GM19324 (cell line): ENCODE measurements around the gene LHPP.

Source experiments
- ATAC-seq: cut with Tn5 transposase; IDR thresholded peaks from one replicate; pipeline ENCODE4 v1.9.1; 2021; ENCODE audit warnings: mild to moderate bottlenecking, moderate library complexity; ENCODE audit not compliant: unreplicated experiment, low FRiP score

Gene LHPP

DNA sequence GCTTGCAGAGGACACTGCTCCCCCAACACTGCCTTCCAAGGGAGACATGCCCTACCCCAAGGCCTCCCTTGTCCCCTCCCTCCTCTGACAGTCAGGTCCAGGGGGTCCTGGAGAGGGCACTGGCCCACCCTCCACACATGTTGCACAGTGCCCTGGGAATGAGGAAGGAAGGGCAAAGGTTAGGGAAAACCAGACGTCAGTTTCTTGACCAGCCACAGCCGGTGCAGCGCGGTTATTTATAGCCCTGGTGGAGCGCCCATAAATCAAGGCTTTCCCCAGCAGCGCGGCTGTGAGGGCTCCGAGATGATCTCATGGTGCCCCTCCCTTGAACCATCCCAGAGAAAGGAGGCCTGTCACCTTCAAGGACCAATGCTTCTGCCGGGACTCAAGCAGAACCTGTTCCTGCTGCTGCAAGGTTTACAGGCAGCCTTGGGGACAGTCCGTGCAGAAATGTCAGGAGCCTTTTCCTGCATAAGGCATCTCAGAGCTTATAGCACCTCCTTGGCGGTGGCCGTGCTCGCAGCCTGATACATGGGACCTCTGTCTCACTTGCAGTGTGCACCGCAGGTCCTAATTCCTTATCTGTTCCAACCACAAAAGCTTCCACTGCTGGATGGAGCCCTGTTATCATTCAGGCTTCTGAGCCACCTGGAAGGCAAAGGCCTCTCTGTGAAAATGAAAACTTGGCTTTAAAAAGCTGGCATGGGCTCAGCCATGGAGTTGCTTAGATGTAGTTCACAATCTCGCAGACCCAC lies 127.3 kb downstream of the LHPP start:
- no peak for ATAC-seq

DNA sequence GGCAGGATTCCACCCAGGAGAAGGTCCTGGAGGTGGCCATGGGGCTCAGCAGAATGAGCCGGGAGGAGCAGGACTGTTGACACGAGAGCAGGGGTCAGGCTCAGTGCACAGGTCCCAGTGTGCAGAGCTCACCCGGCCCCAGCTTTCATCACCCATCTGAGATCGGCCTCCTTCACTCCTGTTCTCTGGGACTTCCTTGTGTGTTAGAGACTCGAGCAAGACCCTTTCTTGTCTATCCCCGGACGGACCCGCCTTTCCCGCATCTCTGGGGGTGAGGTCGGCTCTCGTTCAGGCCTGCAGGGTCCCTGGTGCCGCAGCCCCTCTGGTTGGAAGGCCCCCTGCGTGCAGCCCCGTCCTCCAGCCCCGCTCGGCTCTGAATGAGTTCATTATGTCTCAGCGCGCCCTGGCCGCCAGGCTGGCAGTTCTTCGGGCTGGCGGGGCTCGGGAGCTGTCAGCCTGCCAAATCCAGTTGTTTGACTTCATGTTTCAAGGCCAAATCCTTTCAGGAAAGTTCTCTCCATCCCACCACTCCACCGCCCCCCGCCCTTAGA lies 127.9 kb downstream of the LHPP start:
- ATAC-seq = no peak

DNA sequence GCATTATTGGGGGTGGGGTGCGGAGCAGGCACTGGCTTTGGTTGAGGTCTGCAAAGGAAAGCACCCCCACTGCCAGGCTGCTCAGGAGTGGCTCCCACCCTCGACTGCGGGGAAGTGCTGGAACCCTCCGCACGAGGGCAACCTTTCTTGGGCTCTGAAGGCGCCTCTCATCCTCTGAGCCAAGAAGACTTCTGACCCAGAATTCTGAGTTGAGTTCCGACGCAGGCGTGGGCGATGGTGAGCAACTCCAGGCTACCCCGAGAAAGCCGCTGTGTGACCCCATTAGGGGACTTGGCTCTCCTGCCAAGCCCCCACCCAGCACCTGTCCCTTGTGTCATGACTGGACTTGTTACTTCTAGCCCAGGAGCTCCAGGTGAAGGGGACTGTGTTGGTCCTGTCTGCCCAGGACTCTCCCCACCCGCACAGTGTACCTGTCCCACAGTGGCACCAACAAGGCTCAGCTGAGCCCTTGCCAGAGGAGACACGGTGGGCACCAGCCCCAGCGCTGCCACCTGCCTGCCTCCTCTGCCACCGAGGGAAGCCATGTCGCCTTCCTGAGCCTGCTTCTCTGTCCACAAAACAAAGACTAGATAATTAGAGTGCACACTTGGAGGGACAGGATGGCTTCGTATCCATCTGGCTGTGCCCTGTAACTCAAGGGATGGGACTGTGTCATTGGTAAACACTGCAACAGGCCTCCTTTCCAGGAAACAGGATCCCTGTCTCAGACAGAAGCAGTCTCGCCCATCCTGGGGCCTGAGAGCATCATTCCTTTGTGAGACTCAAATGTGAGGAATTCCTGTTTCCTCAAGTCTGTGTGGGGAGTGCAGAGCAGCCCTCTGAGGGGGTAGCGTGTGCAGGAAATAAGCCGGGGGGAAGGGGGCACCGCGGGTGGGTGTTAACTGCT lies 128.8 kb downstream of the LHPP start:
- ATAC-seq = no peak

DNA sequence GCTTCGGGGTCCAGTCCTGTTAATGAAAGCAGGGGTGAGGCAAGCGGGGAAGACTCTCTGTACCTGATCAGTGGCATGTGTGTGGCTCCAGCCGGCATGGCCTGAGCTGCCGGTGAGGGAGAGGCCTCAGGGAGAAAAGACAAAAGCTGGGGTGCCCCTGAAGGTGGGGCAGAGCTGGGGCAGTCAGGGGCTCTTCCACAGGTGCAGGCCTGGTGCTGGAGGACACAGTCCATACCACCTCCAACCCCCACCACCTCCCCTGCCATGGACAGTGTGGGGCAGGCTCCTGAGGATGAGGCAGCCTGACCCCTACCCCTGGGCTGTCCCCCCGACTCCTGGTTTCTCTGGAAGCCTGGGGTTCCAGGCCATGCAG lies 129.5 kb downstream of the LHPP start:
- ATAC-seq = no peak

DNA sequence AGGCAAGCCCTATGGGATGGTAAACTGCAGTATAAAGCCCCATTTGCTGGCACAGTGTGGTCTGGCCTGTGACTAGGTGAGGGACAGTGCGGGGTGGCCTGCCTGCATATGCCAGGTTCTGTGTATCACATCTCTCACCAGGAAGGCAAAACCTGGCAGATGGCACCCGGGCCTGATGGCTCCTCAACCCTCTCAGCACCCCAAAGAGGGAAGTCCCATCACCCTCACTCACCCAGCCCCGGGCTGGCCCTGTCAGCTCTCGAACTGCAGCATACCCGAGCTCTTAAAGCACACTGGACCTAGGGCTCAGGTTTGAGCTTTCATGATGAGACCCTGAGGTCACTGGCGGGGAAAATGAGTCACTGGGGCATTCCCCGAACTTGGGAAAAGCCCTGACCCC lies 130.5 kb downstream of the LHPP start:
- no peak for ATAC-seq

DNA sequence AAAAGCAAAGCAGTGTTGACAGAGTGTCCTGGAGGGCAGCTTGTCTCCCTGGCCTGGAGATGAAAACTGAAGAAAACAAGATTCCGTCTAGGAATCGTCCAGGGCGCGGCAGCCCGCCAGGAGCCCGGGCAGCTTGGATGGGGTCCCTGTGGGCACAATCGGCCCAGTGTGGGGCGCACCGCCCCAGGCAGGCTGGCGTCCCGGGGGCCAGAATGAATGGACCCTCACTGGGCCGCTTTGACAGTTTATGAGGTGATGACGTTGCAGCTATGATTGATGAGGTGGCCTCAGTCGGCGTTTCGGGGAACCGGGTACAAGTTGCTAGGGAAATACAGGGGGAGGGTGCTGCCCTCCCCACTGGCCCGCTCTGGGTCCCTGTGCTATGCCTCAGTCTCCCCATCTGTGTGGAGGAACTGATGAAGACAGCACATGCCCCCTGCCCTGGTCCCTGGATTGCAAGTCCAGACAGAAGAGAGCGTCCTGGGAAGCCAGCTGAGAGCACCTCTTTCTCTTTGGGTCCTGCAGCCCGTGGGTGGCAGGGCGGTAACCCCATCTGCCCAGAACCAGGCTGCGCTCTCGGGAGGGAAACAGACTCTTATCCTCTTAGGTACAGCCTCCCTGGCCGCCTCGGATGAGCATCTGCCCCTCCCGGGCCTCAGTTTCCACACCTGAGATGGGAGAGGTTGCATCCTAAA lies 131.3 kb downstream of the LHPP start:
- no peak for ATAC-seq

DNA sequence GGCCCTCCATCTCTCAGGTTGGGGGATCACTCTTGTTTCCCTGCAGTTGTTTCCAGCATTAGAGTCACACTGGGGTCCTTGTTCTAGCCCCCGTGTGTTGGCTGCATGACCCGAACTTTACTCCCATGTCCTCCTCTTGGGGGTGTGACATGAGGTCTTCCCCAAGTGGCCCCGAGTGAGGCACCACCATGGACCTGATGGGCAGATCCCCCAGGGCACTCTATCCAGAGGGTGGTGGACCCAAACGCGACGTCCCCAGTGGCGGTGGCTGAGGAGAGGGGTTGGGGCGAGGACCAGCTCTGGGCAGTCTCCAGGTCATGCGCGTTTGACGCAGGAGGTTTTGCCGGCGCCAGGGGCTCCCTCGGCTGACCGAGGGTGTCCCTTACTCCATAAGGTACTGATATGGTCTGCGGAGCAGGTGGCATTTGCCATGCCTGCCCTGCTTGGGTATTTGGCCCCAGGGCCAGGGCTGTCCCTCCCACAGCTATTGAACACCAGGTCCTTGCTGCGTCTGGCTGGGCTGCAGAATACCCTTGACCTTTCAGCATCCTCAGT lies 131.9 kb downstream of the LHPP start:
- ATAC-seq = no peak

DNA sequence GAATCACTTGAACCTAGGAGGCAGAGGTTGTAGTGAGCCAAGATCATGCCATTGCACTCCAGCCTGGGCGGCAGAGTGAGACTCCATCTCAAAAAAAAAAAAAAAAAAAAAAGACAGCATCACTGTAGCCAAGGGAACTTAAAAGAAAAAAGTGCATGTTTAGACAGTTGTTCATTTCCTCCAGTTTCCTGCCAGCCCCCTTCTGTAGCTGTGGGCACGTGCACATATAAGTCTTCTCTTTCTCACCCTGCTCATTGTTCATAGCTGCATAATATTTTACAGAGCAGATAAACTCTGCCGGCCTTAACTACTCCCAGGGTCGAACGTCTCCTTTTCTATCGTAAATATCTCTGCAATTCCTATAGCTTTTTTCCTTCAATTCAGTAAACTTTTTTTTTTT lies 132.6 kb downstream of the LHPP start:
- ATAC-seq = no peak

DNA sequence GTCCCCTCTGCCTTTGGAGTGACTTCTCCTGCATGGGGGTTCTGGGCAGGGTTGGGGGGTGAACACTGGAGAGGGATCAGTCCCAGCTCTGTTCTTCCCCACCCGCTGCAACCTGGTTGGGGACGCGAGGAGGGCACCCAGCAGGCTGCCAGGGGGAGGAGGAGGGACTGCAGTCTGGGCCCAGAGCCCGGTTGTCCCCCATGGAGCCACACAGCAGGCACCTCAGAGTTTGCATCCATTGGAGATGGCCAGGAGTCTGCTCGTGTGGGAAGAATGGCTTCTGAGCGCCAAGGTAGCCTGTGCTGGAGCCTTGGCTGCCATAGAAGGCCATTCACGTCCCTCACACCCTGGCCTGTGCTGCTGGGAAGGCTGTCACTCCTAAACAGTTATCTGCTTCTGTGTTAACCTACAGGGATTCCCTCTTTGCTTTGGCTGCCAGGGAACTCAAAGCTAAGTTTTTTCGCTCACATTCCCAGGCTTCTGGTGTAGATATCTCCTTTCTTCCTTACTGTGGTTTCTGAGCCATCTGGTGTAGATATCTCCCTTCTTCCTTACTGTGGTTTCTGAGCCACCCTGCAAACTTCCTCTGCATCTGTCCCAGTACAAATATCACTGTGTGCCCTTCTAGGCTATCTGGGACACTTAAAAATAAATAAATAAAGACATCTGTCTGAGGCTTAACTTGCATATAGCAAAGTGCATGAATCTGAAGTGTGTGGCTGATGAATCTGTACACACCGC lies 133.7 kb downstream of the LHPP start:
- ATAC-seq = no peak

DNA sequence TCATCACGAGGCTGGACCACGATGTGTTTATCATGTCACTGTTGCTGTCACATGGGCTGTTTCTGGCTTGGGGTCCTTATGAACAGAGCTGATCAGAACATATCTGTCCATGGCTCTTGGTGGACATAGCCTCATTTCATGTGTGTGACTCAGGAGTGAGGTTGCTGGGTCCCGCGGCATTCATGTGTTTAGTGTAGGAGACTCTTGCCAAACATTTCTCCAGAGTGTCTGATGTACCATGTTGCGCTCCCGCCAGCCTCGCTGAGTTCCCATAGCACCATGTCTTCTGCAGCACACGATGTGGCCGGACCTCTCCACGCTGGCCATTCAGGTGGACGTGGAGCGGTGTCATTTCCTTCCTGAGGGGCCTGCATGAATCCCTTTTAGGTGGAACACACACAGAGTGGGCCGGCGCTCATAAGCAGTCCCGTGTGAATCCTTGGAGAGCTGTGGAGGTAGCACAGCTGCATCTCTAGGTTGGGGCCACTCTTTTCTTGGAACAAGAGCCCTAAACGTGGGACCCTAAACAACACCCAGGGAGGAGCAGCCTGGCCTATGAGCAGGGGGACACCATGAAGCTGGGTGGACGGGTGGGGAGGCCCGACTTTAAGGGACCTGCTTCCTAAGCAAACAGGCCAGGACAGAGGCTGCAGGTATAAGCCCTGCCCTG lies 134.6 kb downstream of the LHPP start:
- ATAC-seq = no peak

DNA sequence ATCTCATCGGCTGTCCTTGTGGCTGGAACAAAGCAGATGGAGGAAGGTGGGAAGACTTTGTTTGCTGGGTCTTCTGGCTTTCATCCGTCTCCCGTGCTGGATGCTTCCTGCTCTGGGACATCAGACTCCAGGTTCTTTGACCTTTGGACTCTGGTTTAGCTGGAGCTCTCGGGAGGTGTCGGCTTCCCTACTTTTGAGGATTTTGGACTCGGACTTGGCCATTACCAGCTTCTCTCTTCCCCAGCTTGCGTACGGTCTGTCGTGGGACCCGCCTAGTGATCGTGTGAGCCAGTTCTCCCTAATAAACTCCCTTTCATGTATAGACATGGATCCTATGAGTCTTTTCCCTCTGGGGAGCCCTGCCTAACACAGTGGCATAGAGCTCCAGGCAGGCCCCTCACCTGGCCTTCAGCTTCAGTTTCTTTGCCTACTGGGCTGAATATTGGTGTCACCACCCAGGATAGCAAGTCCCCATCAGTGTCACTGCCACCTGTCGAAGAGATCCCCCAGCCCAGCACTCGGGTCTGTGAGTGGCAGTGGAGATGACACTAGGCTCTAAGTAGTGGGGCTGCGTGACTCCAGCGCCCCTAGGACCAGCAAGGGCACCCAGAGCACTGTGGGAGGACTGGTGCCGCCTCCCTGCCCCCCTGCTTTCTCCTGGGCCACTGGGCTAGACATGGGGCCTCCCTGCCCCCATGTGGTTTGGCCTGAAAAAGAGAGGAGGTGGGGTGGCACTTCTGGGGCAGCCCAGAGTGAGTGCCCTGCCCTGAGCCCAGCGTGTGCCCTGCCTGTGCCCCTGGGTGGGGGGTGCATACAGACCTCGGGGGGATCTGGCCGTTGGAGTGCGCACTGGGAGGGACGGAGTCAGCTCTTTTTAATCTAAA lies 135.6 kb downstream of the LHPP start:
- ATAC-seq = no peak

DNA sequence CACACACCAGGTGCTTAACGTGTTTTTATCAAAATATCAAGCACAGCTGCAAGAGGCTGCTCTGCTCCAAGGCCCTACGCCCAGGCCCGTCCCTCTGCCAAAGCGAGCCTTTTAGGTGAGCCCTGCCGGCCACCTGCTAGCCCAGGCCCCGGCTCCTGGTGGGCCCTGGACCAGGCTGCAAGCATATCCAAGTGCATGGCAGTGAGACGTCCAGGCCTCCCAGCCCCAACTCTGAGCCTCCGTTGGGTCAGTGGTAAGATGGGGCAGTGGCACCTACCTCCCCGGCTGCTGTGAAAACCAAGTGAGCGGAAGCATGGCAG lies 136.2 kb downstream of the LHPP start:
- ATAC-seq = no peak

DNA sequence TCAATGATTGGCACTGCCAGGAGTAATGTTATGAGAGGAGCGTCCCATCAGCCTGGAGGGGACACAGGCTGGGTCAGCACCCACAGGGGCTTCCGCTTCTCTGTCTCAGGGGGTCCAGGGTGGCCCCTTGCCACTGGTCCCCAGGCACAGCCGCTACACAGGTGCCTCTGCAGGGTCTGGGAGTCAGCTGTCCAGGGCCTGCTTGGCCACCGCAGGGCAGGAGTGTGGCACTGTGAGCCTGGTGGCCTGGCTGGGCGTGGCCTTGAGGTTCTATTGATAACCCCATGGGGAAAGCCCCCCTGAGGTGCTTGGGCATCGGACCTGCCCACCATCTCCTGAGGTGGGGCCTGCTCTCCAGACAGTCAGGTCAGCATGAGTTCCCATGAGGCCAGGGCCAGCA lies 136.6 kb downstream of the LHPP start:
- no peak for ATAC-seq

DNA sequence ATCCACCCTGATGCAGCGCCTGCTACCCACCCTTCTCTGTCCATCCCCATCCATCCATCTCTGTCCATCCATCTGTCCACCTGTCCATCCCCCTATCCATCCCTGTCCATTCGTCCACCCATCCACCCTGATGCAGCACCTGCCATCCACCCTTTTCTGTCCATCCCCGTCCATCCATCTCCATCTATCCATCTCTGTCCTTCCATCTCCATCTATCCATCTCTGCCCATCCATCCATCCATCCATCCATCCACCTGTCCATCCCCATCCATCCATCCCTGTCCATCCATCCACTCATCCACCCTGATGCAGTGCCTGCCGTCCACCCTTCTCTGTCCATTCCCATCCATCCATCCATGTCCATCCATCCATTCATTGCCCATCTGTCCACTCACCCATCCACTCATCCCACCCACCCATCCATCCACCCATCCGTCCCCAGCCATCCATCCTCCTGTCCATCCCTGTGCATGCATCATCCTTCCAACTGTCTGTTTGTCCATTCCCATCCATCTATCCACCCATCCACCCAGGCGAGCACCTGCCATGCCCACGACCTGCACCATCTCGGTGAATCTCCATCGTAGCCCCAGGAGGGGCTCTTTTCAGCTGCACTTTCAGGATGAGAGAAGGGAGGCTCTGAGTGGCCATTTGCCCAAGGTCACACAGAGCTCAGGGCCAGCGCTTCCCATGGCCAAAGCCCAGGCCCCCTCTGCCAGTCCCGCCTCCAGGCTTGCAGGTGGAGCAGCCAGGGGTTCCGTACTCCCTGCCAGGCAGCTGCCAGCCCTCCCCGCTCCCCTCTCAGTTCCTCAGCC lies 137.4 kb downstream of the LHPP start:
- no peak for ATAC-seq

DNA sequence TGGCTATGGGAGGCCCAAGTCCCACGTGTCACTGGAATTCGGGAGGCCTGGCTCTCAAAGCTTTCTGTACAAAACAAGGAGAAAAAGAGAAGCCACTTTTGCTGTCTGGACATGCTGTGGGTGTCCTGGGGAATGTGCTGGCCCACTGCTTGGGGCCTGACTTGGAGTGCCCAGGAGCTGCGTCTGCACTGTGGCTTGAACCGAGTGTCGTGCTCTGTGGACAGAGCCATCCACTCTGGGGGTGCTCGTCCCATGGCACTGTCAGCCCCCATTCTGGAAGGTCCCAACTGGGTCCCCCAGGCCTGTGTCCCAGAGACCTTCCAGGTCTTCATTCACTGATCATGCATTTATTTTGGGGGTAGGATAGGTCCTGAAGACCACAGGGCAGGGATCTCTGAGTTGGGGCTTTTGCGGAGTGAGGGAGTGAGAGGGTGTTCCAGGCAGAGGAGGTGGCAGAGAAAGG lies 138.0 kb downstream of the LHPP start:
- ATAC-seq = no peak

DNA sequence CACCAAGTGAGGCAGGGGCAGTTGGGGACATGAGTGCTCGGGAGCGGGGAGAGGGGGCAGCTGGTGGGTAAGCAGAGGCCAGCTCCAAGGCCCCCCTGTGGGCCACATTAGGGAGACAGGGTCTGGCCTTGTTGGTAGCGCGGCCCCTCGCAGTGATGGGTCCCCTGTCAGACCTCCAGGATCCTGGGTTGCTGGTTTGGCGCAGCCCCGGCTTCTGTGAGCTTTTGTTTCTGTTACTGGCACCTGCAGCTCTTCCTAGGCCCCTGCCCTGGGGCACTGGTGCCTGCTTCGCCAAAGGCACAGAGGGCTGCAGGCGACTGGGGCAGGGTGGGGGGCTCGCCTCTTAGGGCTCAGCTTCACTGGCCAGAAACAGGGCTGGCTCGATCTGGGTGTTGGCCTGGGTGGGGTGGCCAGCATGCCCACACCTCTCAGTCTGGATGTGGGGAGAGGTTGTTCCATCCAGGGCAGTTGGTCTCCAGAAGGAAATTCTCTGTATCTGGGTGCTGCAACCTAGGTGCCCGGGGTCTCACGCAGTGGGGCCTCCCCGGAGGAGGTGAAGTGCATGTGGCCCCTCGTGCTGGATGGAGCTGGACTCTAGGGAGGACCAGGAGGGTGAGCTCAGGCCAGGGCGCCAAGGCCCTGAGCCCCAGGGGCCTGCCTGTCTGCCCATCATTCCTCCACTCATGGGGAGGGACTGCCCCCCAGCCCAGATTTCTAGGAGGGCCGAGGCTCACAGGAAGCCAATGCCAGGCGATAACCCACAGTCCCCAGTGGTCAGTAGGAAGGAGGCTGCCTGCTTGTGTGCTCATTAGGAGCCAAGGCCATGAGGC lies 138.6 kb downstream of the LHPP start:
- no peak for ATAC-seq

DNA sequence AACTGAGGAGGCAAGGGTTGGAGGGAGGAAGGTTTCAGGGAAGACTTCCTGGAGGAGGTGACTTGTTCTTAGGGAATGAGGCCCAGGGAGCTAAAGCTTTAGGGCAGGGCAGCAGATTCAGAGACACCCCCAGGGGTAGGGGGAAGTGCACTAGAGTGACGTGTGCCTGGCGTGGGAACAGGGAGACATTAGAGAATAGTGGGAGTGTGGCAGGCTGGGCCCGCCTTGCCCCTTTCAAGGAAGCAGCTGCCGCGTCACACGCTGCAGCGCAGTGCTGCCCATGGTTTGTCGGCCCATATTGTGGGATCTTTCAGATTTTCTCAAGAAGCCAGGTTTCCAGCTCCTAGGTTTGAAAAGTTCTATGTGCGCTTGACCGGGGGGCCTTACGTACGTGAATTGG lies 139.4 kb downstream of the LHPP start:
- ATAC-seq = peak; percentile 4
